Activated CD4-positive, alpha-beta memory T cell treated with anti-CD3 and anti-CD28 coated beads for 36 hours (primary cell): Measurements from ENCODE around the gene TUBGCP2. TPM values are rescaled to one million over a fixed set of nuclear protein-coding genes. Genes with fewer than 3 reads are reported as not detected.
A peak's percentile ranks its signal among the peaks of the same experiment; 100 is the strongest.
"Not testable (repeated sequence)": the region's sequence is repeated elsewhere in the genome, so short reads cannot be mapped to it uniquely, and the experiment has no call there.

ENCODE experiments used
- CTCF ChIA-PET: fragments of 350-600 bp; sonication (Branson Sonifier 250); formaldehyde crosslinking; loops from one replicate; lab custom pipeline; 2021; ENCODE audit warnings: antibody characterized with exemption, inconsistent platforms; lab: Charles Lee
- POLR2A ChIA-PET: fragments of 350-600 bp; sonication (Branson Sonifier 250); formaldehyde crosslinking; loops from one replicate; lab custom pipeline; 2021; ENCODE audit warnings: antibody characterized with exemption; lab: Charles Lee
- DNase-seq: peaks from one replicate; pipeline ENCODE4 v3.0.0-alpha.2; 2020
- H3K27ac Mint-ChIP-seq: one replicate; pipeline ENCODE4 v1.8.0; 2021; ENCODE audit warnings: mixed read lengths
- H3K27me3 Mint-ChIP-seq: one replicate; pipeline ENCODE4 v1.8.0; 2021; ENCODE audit warnings: mixed read lengths
- H3K36me3 Mint-ChIP-seq: one replicate; pipeline ENCODE4 v1.8.0; 2021; ENCODE audit warnings: mixed read lengths
- H3K4me1 Mint-ChIP-seq: one replicate; pipeline ENCODE4 v1.8.0; 2021; ENCODE audit warnings: low read depth, mixed read lengths
- H3K4me3 Mint-ChIP-seq: one replicate; pipeline ENCODE4 v1.8.0; 2021; ENCODE audit warnings: mild to moderate bottlenecking, mixed read lengths
- H3K9me3 Mint-ChIP-seq: one replicate; pipeline ENCODE4 v1.8.0; 2021; ENCODE audit warnings: mixed read lengths
- intact Hi-C: fragments of 100-400 bp; cut with micrococcal nuclease; formaldehyde crosslinking; loops from one replicate; pipeline ENCODE4 v1.15.1; 2023
- total RNA-seq, 2 experiments: library from RNA; stranded (reverse); gene quantifications; one replicate each; pipeline ENCODE4 v1.2.3, GENCODE V29; 2021

The TUBGCP2 gene
- total RNA-seq, 2 experiments from 2014 or later: 54.5 to 59.1 TPM

GRCh38 chr10:133327651-133328357 is 19.1 kb upstream of the TUBGCP2 start:
- Mint-ChIP-seq H3K4me3 (no peak overlapping the region), H3K27me3 (peaks cover 27% of the 10 kb centered on the region), H3K27ac (no peak overlapping the region), H3K4me1 (peaks cover 5% of the 10 kb centered on the region), H3K36me3 (no peaks in the 10 kb centered on the region), H3K9me3 (no peaks in the 10 kb centered on the region)
- intact Hi-C loops: loop anchor here (2.0 to 10.0 kb wide), 3 partner anchors 61 to 194 kb away; no protein-coding TSS in a partner anchor
- ChIA-PET CTCF (interaction anchor here (1.1 to 3.8 kb wide), 4 partner anchors 9 to 111 kb away, joined by 5 to 30 read pairs (median 10); no protein-coding TSS in a partner anchor), POLR2A (no interaction called here)
- DNase-seq: no peak

GRCh38 chr10:133326745-133327650 is 18.3 kb upstream of the TUBGCP2 start:
- POLR2A ChIA-PET: no interaction called here
- H3K27me3 Mint-ChIP-seq: peaks cover 27% of the 10 kb centered on the region
- no peak overlapping the region for H3K27ac Mint-ChIP-seq

GRCh38 chr10:133326223-133326551 is 17.5 kb upstream of the TUBGCP2 start:
- intact Hi-C loops: loop anchor here (5.0 to 10.0 kb wide), 2 partner anchors 169 to 196 kb away; no protein-coding TSS in a partner anchor
- no peaks in the 10 kb centered on the region for H3K36me3 Mint-ChIP-seq
- H3K9me3 Mint-ChIP-seq: no peaks in the 10 kb centered on the region
- no peak overlapping the region for H3K4me3 Mint-ChIP-seq
- POLR2A ChIA-PET: no interaction called here
- peaks cover 5% of the 10 kb centered on the region for H3K4me1 Mint-ChIP-seq
- DNase-seq: no peak
- CTCF ChIA-PET: interaction anchor here (0.6 kb wide), 1 partner anchor 176 kb away, joined by 4 read pairs; no protein-coding TSS in a partner anchor
- no peak overlapping the region for H3K27ac Mint-ChIP-seq
- H3K27me3 Mint-ChIP-seq: peaks cover 27% of the 10 kb centered on the region

More at GRCh38 chr10:133326745-133327650, 18.3 kb upstream of the TUBGCP2 start:
- no peak for DNase-seq
- Mint-ChIP-seq H3K4me3 (no peak overlapping the region), H3K9me3 (no peaks in the 10 kb centered on the region), H3K4me1 (peaks cover 5% of the 10 kb centered on the region), H3K36me3 (no peaks in the 10 kb centered on the region)
- CTCF ChIA-PET: interaction anchor here (1.1 to 3.8 kb wide), 2 partner anchors 12 to 112 kb away, joined by 5 to 30 read pairs; no protein-coding TSS in a partner anchor
- intact Hi-C loops: loop anchor here (5.0 to 10.0 kb wide), 2 partner anchors 168 to 195 kb away; no protein-coding TSS in a partner anchor

- Mint-ChIP-seq H3K4me3 (peak overlapping the region; percentile 63), H3K27ac (no peak overlapping the region), H3K36me3 (no peaks in the 10 kb centered on the region), H3K27me3 (peaks cover 24% of the 10 kb centered on the region), H3K9me3 (no peaks in the 10 kb centered on the region), H3K4me1 (peaks cover 5% of the 10 kb centered on the region)
- no peak for DNase-seq
- ChIA-PET CTCF (interaction anchor here (0.6 kb wide), 1 partner anchor 176 kb away, joined by 4 read pairs; no protein-coding TSS in a partner anchor), POLR2A (no interaction called here)
- intact Hi-C loops: loop anchor here (5.0 to 10.0 kb wide), 2 partner anchors 169 to 197 kb away; no protein-coding TSS in a partner anchor
These were observed 17.0 kb upstream of the TUBGCP2 start for GRCh38 chr10:133325440-133326222.

- CTCF ChIA-PET: interaction anchor here (0.7 to 0.9 kb wide), 2 partner anchors 17 to 38 kb away, joined by 3 to 5 read pairs; no protein-coding TSS in a partner anchor
- DNase-seq: no peak
- H3K4me1 Mint-ChIP-seq: peaks cover 3% of the 10 kb centered on the region
- intact Hi-C loops: loop anchor here (5.0 to 10.0 kb wide), 2 partner anchors 170 to 197 kb away; no protein-coding TSS in a partner anchor
- no peaks in the 10 kb centered on the region for H3K36me3 Mint-ChIP-seq
- H3K4me3 Mint-ChIP-seq: peak overlapping the region; percentile 26
- H3K27ac Mint-ChIP-seq: no peak overlapping the region
- H3K9me3 Mint-ChIP-seq: no peaks in the 10 kb centered on the region
- peaks cover 24% of the 10 kb centered on the region for H3K27me3 Mint-ChIP-seq
- POLR2A ChIA-PET: no interaction called here
These were observed 16.2 kb upstream of the TUBGCP2 start for GRCh38 chr10:133324857-133325260.

- no peaks in the 10 kb centered on the region for H3K36me3 Mint-ChIP-seq
- ChIA-PET POLR2A (no interaction called here), CTCF (interaction anchor here (0.7 to 0.9 kb wide), 2 partner anchors 16 to 37 kb away, joined by 3 to 5 read pairs; no protein-coding TSS in a partner anchor)
- peaks cover 4% of the 10 kb centered on the region for H3K4me1 Mint-ChIP-seq
- no peak overlapping the region for H3K27ac Mint-ChIP-seq
- no peak overlapping the region for H3K4me3 Mint-ChIP-seq
- DNase-seq: peak; percentile 83
- intact Hi-C loops: loop anchor here (10.0 kb wide), 1 partner anchor 171 kb away; no protein-coding TSS in a partner anchor
- peaks cover 20% of the 10 kb centered on the region for H3K27me3 Mint-ChIP-seq
- no peaks in the 10 kb centered on the region for H3K9me3 Mint-ChIP-seq
These were observed 15.6 kb upstream of the TUBGCP2 start for GRCh38 chr10:133324198-133324792.

- Mint-ChIP-seq H3K27me3 (peaks cover 13% of the 10 kb centered on the region), H3K4me1 (peaks cover 11% of the 10 kb centered on the region)
- intact Hi-C loops: loop anchor here (10.0 kb wide), 1 partner anchor 173 kb away; no protein-coding TSS in a partner anchor
- H3K36me3 Mint-ChIP-seq, H3K9me3 Mint-ChIP-seq, H3K27ac Mint-ChIP-seq, H3K4me3 Mint-ChIP-seq, DNase-seq, POLR2A ChIA-PET: not testable (repeated sequence)
- CTCF ChIA-PET: interaction anchor here (1.6 kb wide), 1 partner anchor 8 kb away, joined by 7 read pairs; no protein-coding TSS in a partner anchor
These were observed 13.5 kb upstream of the TUBGCP2 start for GRCh38 chr10:133322064-133322709.

GRCh38 chr10:133320852-133321422 is 12.3 kb upstream of the TUBGCP2 start:
- H3K9me3 Mint-ChIP-seq, DNase-seq, POLR2A ChIA-PET, H3K27ac Mint-ChIP-seq, H3K36me3 Mint-ChIP-seq, H3K4me3 Mint-ChIP-seq, H3K27me3 Mint-ChIP-seq: not testable (repeated sequence)
- H3K4me1 Mint-ChIP-seq: peaks cover 11% of the 10 kb centered on the region
- CTCF ChIA-PET: interaction anchor here (1.6 to 1.8 kb wide), 2 partner anchors 9 to 177 kb away, joined by 4 to 7 read pairs; no protein-coding TSS in a partner anchor
- intact Hi-C loops: loop anchor here (10.0 kb wide), 1 partner anchor 174 kb away; no protein-coding TSS in a partner anchor

GRCh38 chr10:133318494-133319127 is 9.9 kb upstream of the TUBGCP2 start:
- POLR2A ChIA-PET: no interaction called here
- intact Hi-C loops: no loop called here

GRCh38 chr10:133316732-133317131 is 8.1 kb upstream of the TUBGCP2 start:
- H3K27me3 Mint-ChIP-seq: no peaks in the 10 kb centered on the region
- POLR2A ChIA-PET: no interaction called here
- H3K27ac Mint-ChIP-seq: no peak overlapping the region
- DNase-seq: no peak
- CTCF ChIA-PET: interaction anchor here (3.9 kb wide), 1 partner anchor 12 kb away, joined by 30 read pairs; no protein-coding TSS in a partner anchor
- intact Hi-C loops: no loop called here
- no peaks in the 10 kb centered on the region for H3K9me3 Mint-ChIP-seq
- peaks cover 2% of the 10 kb centered on the region for H3K36me3 Mint-ChIP-seq
- H3K4me3 Mint-ChIP-seq: no peak overlapping the region
- H3K4me1 Mint-ChIP-seq: peaks cover 9% of the 10 kb centered on the region

More at GRCh38 chr10:133318494-133319127, 9.9 kb upstream of the TUBGCP2 start:
- no peaks in the 10 kb centered on the region for H3K9me3 Mint-ChIP-seq
- peak overlapping the region; percentile 59 for H3K4me3 Mint-ChIP-seq
- DNase-seq: peak; percentile 81
- no peaks in the 10 kb centered on the region for H3K36me3 Mint-ChIP-seq
- no peaks in the 10 kb centered on the region for H3K27me3 Mint-ChIP-seq
- CTCF ChIA-PET: interaction anchor here (0.7 to 2.1 kb wide), 5 partner anchors 11 to 175 kb away, joined by 3 to 9 read pairs (median 4); no protein-coding TSS in a partner anchor
- peaks cover 9% of the 10 kb centered on the region for H3K4me1 Mint-ChIP-seq
- no peak overlapping the region for H3K27ac Mint-ChIP-seq
